Measurements from ENCODE around the gene CDK4.

DNA sequence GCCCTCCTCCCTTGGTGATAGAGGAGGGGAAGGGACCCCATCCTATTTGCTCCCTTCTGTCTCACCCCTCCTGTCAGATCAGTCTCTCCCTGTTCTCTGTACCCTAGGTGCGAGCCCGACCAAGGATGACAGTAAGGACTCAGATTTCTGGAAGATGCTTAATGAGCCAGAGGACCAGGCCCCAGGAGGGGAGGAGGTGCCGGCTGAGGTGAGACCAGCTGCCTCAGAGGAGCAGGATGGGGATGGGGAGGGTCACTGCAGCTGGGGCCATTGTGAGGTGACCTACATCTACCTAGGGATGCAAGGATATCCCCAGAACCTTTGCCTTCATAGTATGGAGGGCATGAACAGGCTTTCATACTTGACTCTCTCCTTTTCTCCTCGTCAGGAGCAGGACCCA lies 35.8 kb downstream of the CDK4 start:
- TF ChIP-seq EZH2 (optimal IDR thresholded peaks at IDR 0.05; ENCODE audit: low read depth, low read length) = no peak
- TF ChIP-seq, protein P1, sequence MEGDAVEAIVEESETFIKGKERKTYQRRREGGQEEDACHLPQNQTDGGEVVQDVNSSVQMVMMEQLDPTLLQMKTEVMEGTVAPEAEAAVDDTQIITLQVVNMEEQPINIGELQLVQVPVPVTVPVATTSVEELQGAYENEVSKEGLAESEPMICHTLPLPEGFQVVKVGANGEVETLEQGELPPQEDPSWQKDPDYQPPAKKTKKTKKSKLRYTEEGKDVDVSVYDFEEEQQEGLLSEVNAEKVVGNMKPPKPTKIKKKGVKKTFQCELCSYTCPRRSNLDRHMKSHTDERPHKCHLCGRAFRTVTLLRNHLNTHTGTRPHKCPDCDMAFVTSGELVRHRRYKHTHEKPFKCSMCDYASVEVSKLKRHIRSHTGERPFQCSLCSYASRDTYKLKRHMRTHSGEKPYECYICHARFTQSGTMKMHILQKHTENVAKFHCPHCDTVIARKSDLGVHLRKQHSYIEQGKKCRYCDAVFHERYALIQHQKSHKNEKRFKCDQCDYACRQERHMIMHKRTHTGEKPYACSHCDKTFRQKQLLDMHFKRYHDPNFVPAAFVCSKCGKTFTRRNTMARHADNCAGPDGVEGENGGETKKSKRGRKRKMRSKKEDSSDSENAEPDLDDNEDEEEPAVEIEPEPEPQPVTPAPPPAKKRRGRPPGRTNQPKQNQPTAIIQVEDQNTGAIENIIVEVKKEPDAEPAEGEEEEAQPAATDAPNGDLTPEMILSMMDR (IDR thresholded peaks at IDR 0.05; ENCODE audit: low read length) = no peak
- no peak for TF ChIP-seq EZH2phosphoT487 (IDR thresholded peaks at IDR 0.05; ENCODE audit: low read length)
